ENCODE data around the gene TOLLIP.

The TOLLIP gene

DNA sequence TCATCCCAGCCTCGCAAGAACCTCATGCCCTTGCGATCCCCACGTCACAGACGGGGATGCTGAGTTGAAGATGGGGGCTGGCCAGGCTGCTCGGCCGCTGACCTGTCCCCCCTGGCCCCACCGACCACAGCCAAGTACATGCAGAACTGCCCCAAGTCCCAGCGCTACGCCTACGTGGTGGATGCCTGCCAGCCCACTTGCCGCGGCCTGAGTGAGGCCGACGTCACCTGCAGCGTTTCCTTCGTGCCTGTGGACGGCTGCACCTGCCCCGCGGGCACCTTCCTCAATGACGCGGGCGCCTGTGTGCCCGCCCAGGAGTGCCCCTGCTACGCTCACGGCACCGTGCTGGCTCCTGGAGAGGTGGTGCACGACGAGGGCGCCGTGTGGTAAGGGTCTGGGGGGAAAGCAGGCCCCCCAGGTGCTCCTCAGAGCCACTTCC is 76.5 kb downstream of the TOLLIP start:
- Histone ChIP-seq H3K4me1 (ENCODE audit: control insufficient read depth, insufficient read depth, low read length, poor library complexity, severe bottlenecking) (no peaks in the 10 kb centered on the region), H3K4me3 (ENCODE audit: insufficient read depth, low read depth, low read length, poor library complexity, severe bottlenecking) (no peak overlapping the region), H3K36me3 (ENCODE audit: control insufficient read depth, insufficient read depth, low read length) (no peaks in the 10 kb centered on the region), H3K27ac (ENCODE audit: insufficient read depth, low read length, poor library complexity, severe bottlenecking) (no peak overlapping the region), H3K27me3 (replicated peaks; ENCODE audit: control insufficient read depth, insufficient read depth, low read length, poor library complexity, severe bottlenecking) (no peaks in the 10 kb centered on the region), H3K9me3 (ENCODE audit: control insufficient read depth, low read length) (no peaks in the 10 kb centered on the region)
- no peak for DNase-seq

DNA sequence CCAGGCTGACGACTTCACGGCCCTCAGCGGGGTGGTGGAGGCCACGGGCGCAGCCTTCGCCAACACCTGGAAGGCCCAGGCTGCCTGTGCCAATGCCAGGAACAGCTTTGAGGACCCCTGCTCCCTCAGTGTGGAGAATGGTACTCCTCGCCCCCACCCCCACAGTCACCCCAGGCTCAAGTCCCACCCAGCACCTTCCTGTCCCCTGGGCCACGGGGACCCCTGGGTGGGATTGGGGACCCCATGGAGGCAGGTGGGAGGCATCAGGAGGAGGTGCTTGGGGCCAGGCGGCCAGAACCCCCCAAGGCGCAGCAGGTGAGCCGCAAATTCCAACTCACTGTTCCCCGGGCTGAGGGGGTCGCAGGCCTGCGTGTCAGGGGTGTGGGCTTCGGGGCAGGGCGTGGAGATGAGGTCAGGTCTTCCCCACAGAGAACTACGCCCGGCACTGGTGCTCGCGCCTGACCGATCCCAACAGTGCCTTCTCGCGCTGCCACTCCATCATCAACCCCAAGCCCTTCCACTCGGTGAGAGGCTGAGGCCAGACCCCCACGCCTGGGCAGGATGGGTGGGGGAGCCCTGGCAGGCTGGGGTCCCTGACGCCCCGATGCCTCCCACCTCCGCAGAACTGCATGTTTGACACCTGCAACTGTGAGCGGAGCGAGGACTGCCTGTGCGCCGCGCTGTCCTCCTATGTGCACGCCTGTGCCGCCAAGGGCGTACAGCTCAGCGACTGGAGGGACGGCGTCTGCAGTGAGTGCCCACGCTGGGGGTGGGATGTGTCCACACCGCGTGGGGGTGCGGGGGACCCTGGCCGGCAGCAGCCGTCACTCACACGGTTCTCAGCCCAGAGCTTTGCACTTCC is 77.2 kb downstream of the TOLLIP start:
- H3K27ac ChIP-seq (ENCODE audit: insufficient read depth, low read length, poor library complexity, severe bottlenecking): no peak overlapping the region
- no peaks in the 10 kb centered on the region for H3K9me3 ChIP-seq (ENCODE audit: control insufficient read depth, low read length)
- H3K27me3 ChIP-seq (replicated peaks; ENCODE audit: control insufficient read depth, insufficient read depth, low read length, poor library complexity, severe bottlenecking): no peaks in the 10 kb centered on the region
- H3K4me3 ChIP-seq (ENCODE audit: insufficient read depth, low read depth, low read length, poor library complexity, severe bottlenecking): no peak overlapping the region
- no peaks in the 10 kb centered on the region for H3K4me1 ChIP-seq (ENCODE audit: control insufficient read depth, insufficient read depth, low read length, poor library complexity, severe bottlenecking)
- H3K36me3 ChIP-seq (ENCODE audit: control insufficient read depth, insufficient read depth, low read length): no peaks in the 10 kb centered on the region
- no peak for DNase-seq

DNA sequence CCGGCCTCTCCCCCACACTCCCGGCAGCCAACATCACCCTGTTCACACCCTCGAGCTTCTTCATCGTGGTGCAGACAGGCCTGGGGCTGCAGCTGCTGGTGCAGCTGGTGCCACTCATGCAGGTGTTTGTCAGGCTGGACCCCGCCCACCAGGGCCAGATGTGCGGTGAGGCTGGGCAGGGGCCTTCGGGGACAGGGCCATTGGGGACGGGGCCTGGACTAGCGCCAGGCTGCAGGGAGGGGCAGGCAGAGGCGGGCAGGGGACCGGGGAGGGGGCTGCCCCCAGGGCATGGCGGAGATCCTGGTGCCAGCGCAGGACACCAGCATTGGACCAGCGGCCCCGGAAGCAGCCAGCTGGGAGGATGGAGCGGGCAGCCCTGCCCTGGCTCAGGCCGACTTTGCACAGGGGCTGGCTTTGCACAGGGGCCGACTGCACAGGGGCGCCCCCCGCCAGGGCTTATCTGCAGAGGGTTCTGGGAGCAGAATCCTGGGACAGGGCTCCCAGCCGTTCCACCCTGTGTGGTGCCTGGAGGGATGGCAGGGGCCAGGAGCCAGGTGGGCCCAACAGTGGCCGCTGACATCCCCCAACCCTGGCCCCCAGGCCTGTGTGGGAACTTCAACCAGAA is 77.9 kb downstream of the TOLLIP start:
- no peak for DNase-seq
- no peak overlapping the region for H3K27ac ChIP-seq (ENCODE audit: insufficient read depth, low read length, poor library complexity, severe bottlenecking)
- H3K4me3 ChIP-seq (ENCODE audit: insufficient read depth, low read depth, low read length, poor library complexity, severe bottlenecking): no peak overlapping the region

DNA sequence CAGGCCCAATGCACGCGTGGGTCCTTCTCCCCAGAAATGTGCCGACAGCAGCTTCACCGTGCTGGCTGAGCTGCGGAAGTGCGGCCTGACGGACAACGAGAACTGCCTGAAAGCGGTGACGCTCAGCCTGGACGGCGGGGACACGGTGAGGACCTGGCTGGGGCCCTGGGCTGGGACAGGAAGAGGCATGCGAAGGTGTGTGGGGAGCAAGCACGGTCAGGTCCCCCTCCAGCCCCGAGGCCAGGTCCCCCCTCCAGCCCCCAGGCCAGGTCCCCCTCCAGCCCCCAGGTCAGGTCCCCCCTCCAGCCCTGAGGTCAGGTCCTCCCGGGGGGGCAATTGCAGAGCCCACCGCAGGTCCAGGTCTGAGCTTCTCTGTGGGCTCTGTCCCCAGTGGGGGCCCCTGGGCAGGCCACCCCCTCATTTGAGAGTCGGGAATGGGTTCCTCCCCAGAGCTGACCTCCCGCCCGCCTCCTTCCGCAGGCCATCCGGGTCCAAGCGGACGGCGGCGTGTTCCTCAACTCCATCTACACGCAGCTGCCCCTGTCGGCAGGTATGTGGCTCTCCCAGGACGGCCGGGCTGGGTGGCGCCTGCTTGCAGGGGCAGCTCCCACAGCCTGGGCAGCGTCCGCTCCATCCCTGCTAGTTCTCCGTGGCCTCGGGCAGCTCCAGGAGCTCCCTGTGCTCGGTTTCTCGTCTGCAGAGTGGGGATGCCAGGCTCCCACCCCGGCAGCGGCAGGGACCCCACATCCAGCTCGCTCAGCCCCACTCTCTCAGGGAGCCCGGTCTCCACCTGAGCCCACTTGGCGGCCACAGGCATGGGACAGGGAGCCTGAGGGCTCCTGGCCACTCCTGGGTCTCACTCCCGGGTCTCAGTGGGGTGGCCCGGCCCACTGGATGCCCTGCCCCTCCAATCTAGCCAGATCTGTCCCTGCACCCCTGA is 78.7 kb downstream of the TOLLIP start:
- no peak overlapping the region for H3K4me3 ChIP-seq (ENCODE audit: insufficient read depth, low read depth, low read length, poor library complexity, severe bottlenecking)
- no peak for DNase-seq
- no peaks in the 10 kb centered on the region for H3K27me3 ChIP-seq (replicated peaks; ENCODE audit: control insufficient read depth, insufficient read depth, low read length, poor library complexity, severe bottlenecking)
- H3K4me1 ChIP-seq (ENCODE audit: control insufficient read depth, insufficient read depth, low read length, poor library complexity, severe bottlenecking): no peaks in the 10 kb centered on the region
- H3K36me3 ChIP-seq (ENCODE audit: control insufficient read depth, insufficient read depth, low read length): no peaks in the 10 kb centered on the region
- H3K27ac ChIP-seq (ENCODE audit: insufficient read depth, low read length, poor library complexity, severe bottlenecking): no peak overlapping the region
- no peaks in the 10 kb centered on the region for H3K9me3 ChIP-seq (ENCODE audit: control insufficient read depth, low read length)

More for the DNA sequence above, 77.9 kb downstream of the TOLLIP start:
- Histone ChIP-seq H3K27me3 (replicated peaks; ENCODE audit: control insufficient read depth, insufficient read depth, low read length, poor library complexity, severe bottlenecking) (no peaks in the 10 kb centered on the region), H3K9me3 (ENCODE audit: control insufficient read depth, low read length) (no peaks in the 10 kb centered on the region), H3K4me1 (ENCODE audit: control insufficient read depth, insufficient read depth, low read length, poor library complexity, severe bottlenecking) (no peaks in the 10 kb centered on the region), H3K36me3 (ENCODE audit: control insufficient read depth, insufficient read depth, low read length) (no peaks in the 10 kb centered on the region)

DNA sequence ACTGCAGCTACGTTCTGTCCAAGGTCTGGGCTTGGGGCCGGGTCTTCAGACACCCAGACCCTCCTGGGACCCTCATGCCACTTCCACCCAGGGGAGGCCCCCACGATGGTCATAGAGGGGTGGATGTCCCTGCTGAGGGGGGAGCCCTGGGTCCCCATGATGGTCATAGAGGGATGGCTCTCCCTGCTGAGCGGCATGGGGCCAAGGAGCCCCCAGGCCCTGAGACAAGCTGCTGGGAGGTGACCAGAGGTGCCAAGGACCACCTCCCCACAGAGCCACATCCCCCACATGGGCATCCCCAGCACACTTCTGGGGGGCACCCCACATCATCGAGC is 79.3 kb downstream of the TOLLIP start:
- Histone ChIP-seq H3K36me3 (ENCODE audit: control insufficient read depth, insufficient read depth, low read length) (no peaks in the 10 kb centered on the region), H3K27ac (ENCODE audit: insufficient read depth, low read length, poor library complexity, severe bottlenecking) (no peak overlapping the region), H3K9me3 (ENCODE audit: control insufficient read depth, low read length) (no peaks in the 10 kb centered on the region), H3K4me3 (ENCODE audit: insufficient read depth, low read depth, low read length, poor library complexity, severe bottlenecking) (no peak overlapping the region), H3K4me1 (ENCODE audit: control insufficient read depth, insufficient read depth, low read length, poor library complexity, severe bottlenecking) (no peaks in the 10 kb centered on the region), H3K27me3 (replicated peaks; ENCODE audit: control insufficient read depth, insufficient read depth, low read length, poor library complexity, severe bottlenecking) (no peaks in the 10 kb centered on the region)
- no peak for DNase-seq

DNA sequence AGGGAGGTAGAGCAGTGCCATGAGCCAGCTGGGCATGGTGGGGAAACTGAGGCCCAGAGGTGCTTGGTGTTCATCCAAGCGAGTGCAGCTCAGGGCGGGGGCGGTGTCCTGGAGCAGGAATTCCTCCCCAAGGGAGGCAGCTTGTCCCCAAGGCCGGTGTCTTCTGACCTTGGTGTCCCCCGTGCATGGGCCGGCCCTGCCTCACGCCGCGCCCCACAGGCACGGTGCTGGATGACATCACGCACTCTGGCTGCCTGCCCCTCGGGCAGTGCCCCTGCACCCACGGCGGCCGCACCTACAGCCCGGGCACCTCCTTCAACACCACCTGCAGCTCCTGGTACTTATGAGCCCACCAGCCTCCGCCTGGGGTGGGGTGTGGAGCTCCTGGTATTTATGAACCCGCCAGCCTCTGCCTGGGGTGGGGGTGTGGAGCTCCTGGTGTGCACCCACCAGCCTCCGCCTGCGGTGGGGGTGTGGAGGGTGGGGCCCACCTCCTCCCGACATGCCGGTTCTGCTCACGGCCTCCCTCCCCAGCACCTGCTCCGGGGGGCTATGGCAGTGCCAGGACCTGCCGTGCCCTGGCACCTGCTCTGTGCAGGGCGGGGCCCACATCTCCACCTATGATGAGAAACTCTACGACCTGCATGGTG is 79.8 kb downstream of the TOLLIP start:
- DNase-seq: no peak
- Histone ChIP-seq H3K9me3 (ENCODE audit: control insufficient read depth, low read length) (no peaks in the 10 kb centered on the region), H3K4me1 (ENCODE audit: control insufficient read depth, insufficient read depth, low read length, poor library complexity, severe bottlenecking) (no peaks in the 10 kb centered on the region), H3K4me3 (ENCODE audit: insufficient read depth, low read depth, low read length, poor library complexity, severe bottlenecking) (no peak overlapping the region), H3K36me3 (ENCODE audit: control insufficient read depth, insufficient read depth, low read length) (no peaks in the 10 kb centered on the region), H3K27me3 (replicated peaks; ENCODE audit: control insufficient read depth, insufficient read depth, low read length, poor library complexity, severe bottlenecking) (no peaks in the 10 kb centered on the region), H3K27ac (ENCODE audit: insufficient read depth, low read length, poor library complexity, severe bottlenecking) (no peak overlapping the region)

DNA sequence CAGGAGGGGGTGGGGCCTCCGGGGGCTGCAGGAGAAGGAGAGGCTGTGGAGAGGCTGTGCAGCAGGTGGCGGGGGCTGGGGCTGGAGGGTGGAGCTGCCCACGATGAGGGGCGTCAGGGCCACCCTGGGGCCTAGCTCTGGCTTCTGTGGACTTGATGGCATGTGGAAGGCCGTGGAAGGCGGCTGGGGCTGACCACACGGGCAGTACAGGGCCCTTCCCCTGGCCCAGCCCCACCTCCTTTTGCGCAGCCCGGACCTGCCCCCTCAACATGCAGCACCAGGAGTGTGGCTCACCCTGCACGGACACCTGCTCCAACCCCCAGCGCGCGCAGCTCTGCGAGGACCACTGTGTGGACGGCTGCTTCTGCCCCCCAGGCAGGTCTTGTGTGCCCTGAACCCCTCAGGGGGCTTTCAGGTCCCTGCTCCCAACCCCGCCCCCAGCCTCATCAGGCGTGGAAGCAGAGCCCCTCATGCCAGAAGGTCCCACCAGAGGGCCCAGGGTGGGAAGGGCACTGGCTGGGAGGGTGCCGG is 80.4 kb downstream of the TOLLIP start:
- H3K27me3 ChIP-seq (replicated peaks; ENCODE audit: control insufficient read depth, insufficient read depth, low read length, poor library complexity, severe bottlenecking): no peaks in the 10 kb centered on the region
- H3K4me1 ChIP-seq (ENCODE audit: control insufficient read depth, insufficient read depth, low read length, poor library complexity, severe bottlenecking): no peaks in the 10 kb centered on the region
- no peak overlapping the region for H3K4me3 ChIP-seq (ENCODE audit: insufficient read depth, low read depth, low read length, poor library complexity, severe bottlenecking)
- no peak overlapping the region for H3K27ac ChIP-seq (ENCODE audit: insufficient read depth, low read length, poor library complexity, severe bottlenecking)
- no peaks in the 10 kb centered on the region for H3K9me3 ChIP-seq (ENCODE audit: control insufficient read depth, low read length)
- H3K36me3 ChIP-seq (ENCODE audit: control insufficient read depth, insufficient read depth, low read length): no peaks in the 10 kb centered on the region
- DNase-seq: no peak

DNA sequence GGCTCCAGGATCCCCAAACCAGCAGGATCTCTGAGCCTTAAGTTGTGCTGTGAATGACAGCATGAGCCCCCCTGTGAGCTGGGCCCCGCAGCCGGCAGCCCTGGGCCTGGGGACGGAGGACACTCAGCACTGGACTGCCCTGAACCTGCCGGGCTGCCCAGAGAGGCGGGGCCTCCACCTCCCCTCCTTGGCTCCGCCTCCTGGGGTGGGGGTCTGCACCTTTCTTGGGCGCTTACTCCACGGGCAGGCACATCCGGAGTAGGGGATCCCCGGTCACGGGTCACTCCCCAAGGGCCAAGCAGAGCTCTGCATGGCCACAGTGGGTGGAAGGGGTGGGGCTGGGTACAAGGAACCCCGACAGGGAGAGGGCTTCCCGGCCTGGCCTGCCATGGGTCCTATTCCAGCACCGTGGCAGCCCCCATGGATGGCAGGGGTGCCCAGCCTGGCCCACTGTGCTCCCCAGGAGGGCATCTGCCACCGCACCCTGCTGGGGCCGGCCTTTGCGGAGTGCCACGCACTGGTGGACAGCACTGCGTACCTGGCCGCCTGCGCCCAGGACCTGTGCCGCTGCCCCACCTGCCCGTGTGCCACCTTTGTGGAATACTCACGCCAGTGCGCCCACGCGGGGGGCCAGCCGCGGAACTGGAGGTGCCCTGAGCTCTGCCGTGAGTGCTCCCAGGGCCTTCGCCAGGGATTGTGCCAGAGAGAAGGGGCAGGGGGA is 81.2 kb downstream of the TOLLIP start:
- H3K27ac ChIP-seq (ENCODE audit: insufficient read depth, low read length, poor library complexity, severe bottlenecking): no peak overlapping the region
- DNase-seq: no peak
- H3K27me3 ChIP-seq (replicated peaks; ENCODE audit: control insufficient read depth, insufficient read depth, low read length, poor library complexity, severe bottlenecking): no peaks in the 10 kb centered on the region
- H3K4me3 ChIP-seq (ENCODE audit: insufficient read depth, low read depth, low read length, poor library complexity, severe bottlenecking): no peak overlapping the region
- H3K36me3 ChIP-seq (ENCODE audit: control insufficient read depth, insufficient read depth, low read length): no peaks in the 10 kb centered on the region
- no peaks in the 10 kb centered on the region for H3K9me3 ChIP-seq (ENCODE audit: control insufficient read depth, low read length)
- no peaks in the 10 kb centered on the region for H3K4me1 ChIP-seq (ENCODE audit: control insufficient read depth, insufficient read depth, low read length, poor library complexity, severe bottlenecking)

DNA sequence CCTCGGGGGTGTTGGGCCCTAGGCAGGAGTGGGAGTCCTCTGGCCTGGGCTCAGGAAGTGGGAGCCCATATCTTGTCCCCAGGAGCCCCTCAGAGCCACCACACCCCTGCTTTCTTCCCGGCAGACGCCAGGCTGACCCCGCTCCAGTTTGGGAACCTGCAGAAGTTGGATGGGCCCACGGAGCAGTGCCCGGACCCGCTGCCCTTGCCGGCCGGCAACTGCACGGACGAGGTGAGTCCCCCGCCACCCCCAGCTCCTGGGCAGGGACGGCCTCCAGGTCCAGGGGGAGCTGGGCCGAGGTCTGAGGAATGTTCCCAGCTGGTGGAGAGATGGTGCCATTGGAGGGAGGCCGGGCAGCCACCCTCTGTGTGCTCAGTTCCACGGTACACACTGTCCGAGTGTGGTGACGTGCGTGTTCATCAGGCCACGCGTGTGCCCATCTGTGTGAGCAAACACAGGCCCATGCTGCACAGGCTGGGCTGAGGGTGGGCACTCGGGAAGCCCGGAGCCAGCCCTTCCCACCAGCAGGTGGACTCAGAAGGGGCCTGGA is 81.8 kb downstream of the TOLLIP start:
- no peak overlapping the region for H3K4me3 ChIP-seq (ENCODE audit: insufficient read depth, low read depth, low read length, poor library complexity, severe bottlenecking)

More for the DNA sequence above, 81.8 kb downstream of the TOLLIP start:
- no peak overlapping the region for H3K27ac ChIP-seq (ENCODE audit: insufficient read depth, low read length, poor library complexity, severe bottlenecking)
- no peak for DNase-seq
- no peaks in the 10 kb centered on the region for H3K27me3 ChIP-seq (replicated peaks; ENCODE audit: control insufficient read depth, insufficient read depth, low read length, poor library complexity, severe bottlenecking)
- no peaks in the 10 kb centered on the region for H3K9me3 ChIP-seq (ENCODE audit: control insufficient read depth, low read length)
- H3K36me3 ChIP-seq (ENCODE audit: control insufficient read depth, insufficient read depth, low read length): no peaks in the 10 kb centered on the region
- H3K4me1 ChIP-seq (ENCODE audit: control insufficient read depth, insufficient read depth, low read length, poor library complexity, severe bottlenecking): no peaks in the 10 kb centered on the region
